CD8-positive, alpha-beta memory T cell (primary cell): ENCODE measurements around the gene KDM8. TPM values are rescaled to one million over a fixed set of nuclear protein-coding genes. Genes with fewer than 3 reads are reported as not detected.

Experiments
- CTCF ChIA-PET: fragments of 350-600 bp; sonication (Branson Sonifier 250); formaldehyde crosslinking; loops from one replicate; lab custom pipeline; 2021; ENCODE audit warnings: antibody characterized with exemption; lab: Charles Lee
- POLR2A ChIA-PET: fragments of 350-600 bp; sonication (Branson Sonifier 250); formaldehyde crosslinking; loops from one replicate; lab custom pipeline; 2021; ENCODE audit warnings: antibody characterized with exemption; lab: Charles Lee
- DNase-seq, 5 donors: peaks; one replicate each; pipeline versions ENCODE4 v3.0.0 to v3.0.0-alpha.2; 2020 to 2022; ENCODE audit warnings: mixed read lengths in 1 of 5
- H3K27ac ChIP-seq: one replicate; pipeline ENCODE4 v1.7.0; 2013; ENCODE audit warnings: low read depth, mild to moderate bottlenecking, low read length, moderate library complexity
- H3K27me3 ChIP-seq: 2 replicates; pipeline ENCODE4 v1.7.0; 2013; ENCODE audit warnings: low read length, mild to moderate bottlenecking; ENCODE audit not compliant: insufficient read depth, poor library complexity, severe bottlenecking
- H3K36me3 ChIP-seq: 2 replicates; pipeline ENCODE4 v1.7.0; 2013; ENCODE audit warnings: mild to moderate bottlenecking, low read length, moderate library complexity; ENCODE audit not compliant: insufficient read depth
- H3K4me1 ChIP-seq: 2 replicates; pipeline ENCODE4 v1.7.0; 2013; ENCODE audit warnings: mild to moderate bottlenecking, low read length, moderate library complexity; ENCODE audit not compliant: insufficient read depth
- H3K4me3 ChIP-seq: 2 replicates; pipeline ENCODE4 v1.7.0; 2013; ENCODE audit warnings: mild to moderate bottlenecking, low read length
- H3K9me3 ChIP-seq: 2 replicates; pipeline ENCODE4 v1.7.0; 2013; ENCODE audit warnings: mild to moderate bottlenecking, low read length
- H3K27ac Mint-ChIP-seq, 8 donors: one replicate each; pipeline ENCODE4 v1.8.0; 2020 to 2021; ENCODE audit warnings: mixed read lengths in 8 of 8, mild to moderate bottlenecking in 6 of 8, inconsistent platforms in 3 of 8, moderate library complexity in 3 of 8
- H3K27me3 Mint-ChIP-seq, 2 donors: one replicate each; pipeline ENCODE4 v1.8.0; 2020 to 2021; ENCODE audit warnings: mixed read lengths in 2 of 2, mild to moderate bottlenecking in 1 of 2, moderate library complexity in 1 of 2
- H3K36me3 Mint-ChIP-seq, 3 donors: one replicate each; pipeline ENCODE4 v1.8.0; 2020 to 2021; ENCODE audit warnings: mixed read lengths in 3 of 3, inconsistent platforms in 1 of 3, mild to moderate bottlenecking in 1 of 3
- H3K4me1 Mint-ChIP-seq, 3 donors: one replicate each; pipeline ENCODE4 v1.8.0; 2020 to 2021; ENCODE audit warnings: mixed read lengths in 3 of 3, inconsistent platforms in 1 of 3, mild to moderate bottlenecking in 1 of 3
- H3K4me3 Mint-ChIP-seq, 7 donors: one replicate each; pipeline ENCODE4 v1.8.0; 2020 to 2021; ENCODE audit warnings: mixed read lengths in 7 of 7, mild to moderate bottlenecking in 6 of 7, moderate library complexity in 4 of 7, inconsistent platforms in 2 of 7
- H3K9me3 Mint-ChIP-seq, 5 donors: one replicate each; pipeline ENCODE4 v1.8.0; 2020 to 2022; ENCODE audit warnings: mixed read lengths in 5 of 5, mild to moderate bottlenecking in 3 of 5, moderate library complexity in 2 of 5, inconsistent platforms in 1 of 5
- polyA plus RNA-seq: library from polyadenylated mRNA; unstranded; fragments of 300-500 nt; fragmentation: Illumina TruSeq; gene quantifications from one replicate; pipeline ENCODE4 v1.2.3, GENCODE V29; 2021
- total RNA-seq, 2 experiments: library from RNA; stranded (reverse); gene quantifications; one replicate each; pipeline ENCODE4 v1.2.3, GENCODE V29; 2021

KDM8 gene
- total RNA-seq: 10 to 100 TPM in 1 of 2 experiments, 1 to 10 TPM in 1; 9.1 to 10.8 TPM
- polyA plus RNA-seq: 5.6 TPM

GRCh38 chr16:27203507-27204311 is at the start of gene KDM8:
Gene KDM8, plus strand, starts transcription at chr16:27203526. Its CDS starts 6,598 bp downstream, at chr16:27210124.
- Histone ChIP-seq H3K36me3 (no peaks in the 10 kb centered on the region), H3K27ac (peak within 1 kb of the TSS; percentile 86), H3K9me3 (no peaks in the 10 kb centered on the region), H3K4me1 (peaks cover 50% of the 10 kb centered on the region), H3K4me3 (peak within 1 kb of the TSS; percentile 87), H3K27me3 (no peaks in the 10 kb centered on the region)
- peaks cover 0 to 18% (median 0%) of the 10 kb centered on the region in 3 donors for H3K36me3 Mint-ChIP-seq
- POLR2A ChIA-PET: interaction anchor here (0.6 to 2.2 kb wide), 12 partner anchors 22 to 1944 kb away, joined by 3 to 18 read pairs (median 5); partner anchors contain the start of gene IL21R
- H3K27me3 Mint-ChIP-seq: no peaks in the 10 kb centered on the region
- CTCF ChIA-PET: interaction anchor here (0.9 to 2.9 kb wide), 14 partner anchors 8 to 255 kb away, joined by 3 to 15 read pairs (median 4); no protein-coding TSS in a partner anchor
- DNase-seq: peak; percentile 99 to 100 (median 100)
- peaks cover 51 to 62% (median 62%) of the 10 kb centered on the region in 3 donors for H3K4me1 Mint-ChIP-seq
- H3K4me3 Mint-ChIP-seq: peak within 1 kb of the TSS; percentile 90 to 99 (median 95)
- no peaks in the 10 kb centered on the region for H3K9me3 Mint-ChIP-seq
- H3K27ac Mint-ChIP-seq: peak within 1 kb of the TSS; percentile 93 to 100 (median 99)

GRCh38 chr16:27154705-27155521 is 48.4 kb upstream of the KDM8 start:
- DNase-seq: peak; percentile 36 to 71 (median 50)
- ChIA-PET POLR2A (no interaction called here), CTCF (interaction anchor here (0.8 to 8.9 kb wide), 12 partner anchors 11 to 308 kb away, joined by 3 to 85 read pairs (median 4); no protein-coding TSS in a partner anchor)
- Histone ChIP-seq H3K4me1 (peaks cover 10% of the 10 kb centered on the region), H3K9me3 (no peaks in the 10 kb centered on the region), H3K27me3 (no peaks in the 10 kb centered on the region), H3K4me3 (no peak overlapping the region), H3K27ac (no peak overlapping the region), H3K36me3 (no peaks in the 10 kb centered on the region)
- Mint-ChIP-seq H3K36me3 (peaks cover 0 to 6% (median 2%) of the 10 kb centered on the region in 3 donors), H3K4me1 (peaks cover 4 to 7% (median 5%) of the 10 kb centered on the region in 3 donors), H3K4me3 (no peak overlapping the region), H3K27ac (peak overlapping the region in 3 of 8 donors; percentile 2 to 60 (median 27)), H3K27me3 (no peaks in the 10 kb centered on the region), H3K9me3 (no peaks in the 10 kb centered on the region)

- H3K4me3 ChIP-seq: no peak overlapping the region
- peaks cover 4 to 7% (median 5%) of the 10 kb centered on the region in 3 donors for H3K4me1 Mint-ChIP-seq
- no peaks in the 10 kb centered on the region for H3K36me3 ChIP-seq
- no peak overlapping the region for H3K27ac ChIP-seq
- peaks cover 10% of the 10 kb centered on the region for H3K4me1 ChIP-seq
- H3K27ac Mint-ChIP-seq: peak overlapping the region in 1 of 8 donors; percentile 19
- H3K4me3 Mint-ChIP-seq: no peak overlapping the region
- H3K36me3 Mint-ChIP-seq: peaks cover 0 to 6% (median 2%) of the 10 kb centered on the region in 3 donors
- no peak for DNase-seq
- no peaks in the 10 kb centered on the region for H3K27me3 Mint-ChIP-seq
- H3K27me3 ChIP-seq: no peaks in the 10 kb centered on the region
- POLR2A ChIA-PET: no interaction called here
- H3K9me3 ChIP-seq: no peaks in the 10 kb centered on the region
- CTCF ChIA-PET: interaction anchor here (2.5 to 8.9 kb wide), 4 partner anchors 15 to 306 kb away, joined by 8 to 85 read pairs (median 16); no protein-coding TSS in a partner anchor
- no peaks in the 10 kb centered on the region for H3K9me3 Mint-ChIP-seq
Observed at GRCh38 chr16:27156579-27156978, 46.7 kb upstream of the KDM8 start.

GRCh38 chr16:27161398-27161797 is 41.9 kb upstream of the KDM8 start:
- no peak for DNase-seq
- no peaks in the 10 kb centered on the region for H3K36me3 ChIP-seq
- ChIA-PET CTCF (interaction anchor here (1.1 to 2.8 kb wide), 2 partner anchors 10 to 18 kb away, joined by 3 to 5 read pairs; no protein-coding TSS in a partner anchor), POLR2A (no interaction called here)
- H3K36me3 Mint-ChIP-seq: peaks cover 0 to 17% (median 2%) of the 10 kb centered on the region in 3 donors
- H3K27ac ChIP-seq: no peak overlapping the region
- peaks cover 6% of the 10 kb centered on the region for H3K9me3 ChIP-seq
- no peak overlapping the region for H3K4me3 ChIP-seq
- no peaks in the 10 kb centered on the region for H3K27me3 ChIP-seq
- peaks cover 0 to 1% of the 10 kb centered on the region in 2 donors for H3K27me3 Mint-ChIP-seq
- no peaks in the 10 kb centered on the region for H3K4me1 Mint-ChIP-seq
- H3K4me3 Mint-ChIP-seq: no peak overlapping the region
- no peaks in the 10 kb centered on the region for H3K4me1 ChIP-seq
- H3K27ac Mint-ChIP-seq: no peak overlapping the region
- H3K9me3 Mint-ChIP-seq: peaks cover 0 to 9% (median 7%) of the 10 kb centered on the region in 5 donors

- Mint-ChIP-seq H3K4me1 (peaks cover 14 to 20% (median 18%) of the 10 kb centered on the region in 3 donors), H3K27me3 (peaks cover 0 to 1% of the 10 kb centered on the region in 2 donors), H3K4me3 (no peak overlapping the region), H3K36me3 (peaks cover 0 to 11% (median 0%) of the 10 kb centered on the region in 3 donors), H3K27ac (no peak overlapping the region), H3K9me3 (peaks cover 0 to 9% (median 7%) of the 10 kb centered on the region in 5 donors)
- Histone ChIP-seq H3K27me3 (no peaks in the 10 kb centered on the region), H3K9me3 (peaks cover 6% of the 10 kb centered on the region), H3K4me3 (no peak overlapping the region), H3K27ac (no peak overlapping the region), H3K4me1 (peaks cover 14% of the 10 kb centered on the region), H3K36me3 (no peaks in the 10 kb centered on the region)
- CTCF ChIA-PET: interaction anchor here (1.7 to 3.5 kb wide), 2 partner anchors 10 to 204 kb away, joined by 5 to 23 read pairs; no protein-coding TSS in a partner anchor
- POLR2A ChIA-PET: interaction anchor here (0.8 kb wide), 1 partner anchor 9 kb away, joined by 3 read pairs; no protein-coding TSS in a partner anchor
- DNase-seq: no peak
Observed at GRCh38 chr16:27164352-27164751, 39.0 kb upstream of the KDM8 start.

GRCh38 chr16:27165576-27165975 is 37.8 kb upstream of the KDM8 start:
- no peaks in the 10 kb centered on the region for H3K27me3 ChIP-seq
- peaks cover 26 to 32% (median 31%) of the 10 kb centered on the region in 3 donors for H3K4me1 Mint-ChIP-seq
- H3K9me3 ChIP-seq: peaks cover 6% of the 10 kb centered on the region
- no peak overlapping the region for H3K4me3 ChIP-seq
- H3K9me3 Mint-ChIP-seq: peaks cover 0 to 9% (median 7%) of the 10 kb centered on the region in 5 donors
- POLR2A ChIA-PET: interaction anchor here (0.6 kb wide), 1 partner anchor 55 kb away, joined by 4 read pairs; no protein-coding TSS in a partner anchor
- no peak overlapping the region for H3K27ac ChIP-seq
- H3K4me1 ChIP-seq: peaks cover 27% of the 10 kb centered on the region
- peaks cover 0 to 11% (median 0%) of the 10 kb centered on the region in 3 donors for H3K36me3 Mint-ChIP-seq
- no peak overlapping the region for H3K4me3 Mint-ChIP-seq
- H3K27ac Mint-ChIP-seq: peak overlapping the region in 3 of 8 donors; percentile 58 to 86 (median 67)
- CTCF ChIA-PET: interaction anchor here (1.0 to 3.5 kb wide), 4 partner anchors 11 to 202 kb away, joined by 3 to 23 read pairs (median 6); partner anchors contain the start of gene KDM8
- H3K27me3 Mint-ChIP-seq: peaks cover 0 to 1% of the 10 kb centered on the region in 2 donors
- H3K36me3 ChIP-seq: no peaks in the 10 kb centered on the region
- no peak for DNase-seq

GRCh38 chr16:27168790-27169189 is 34.5 kb upstream of the KDM8 start:
- peak overlapping the region in 2 of 7 donors; percentile 5 to 48 for H3K4me3 Mint-ChIP-seq
- Histone ChIP-seq H3K36me3 (no peaks in the 10 kb centered on the region), H3K4me1 (peaks cover 58% of the 10 kb centered on the region), H3K27me3 (no peaks in the 10 kb centered on the region), H3K27ac (no peak overlapping the region), H3K9me3 (peaks cover under 1% of the 10 kb centered on the region), H3K4me3 (no peak overlapping the region)
- POLR2A ChIA-PET: interaction anchor here (1.3 kb wide), 2 partner anchors 31 to 62 kb away, joined by 3 to 4 read pairs; no protein-coding TSS in a partner anchor
- H3K36me3 Mint-ChIP-seq: no peaks in the 10 kb centered on the region
- peaks cover 48 to 63% (median 61%) of the 10 kb centered on the region in 3 donors for H3K4me1 Mint-ChIP-seq
- no peak for DNase-seq
- peak overlapping the region in 7 of 8 donors; percentile 43 to 99 (median 86) for H3K27ac Mint-ChIP-seq
- H3K9me3 Mint-ChIP-seq: peaks cover 0 to 6% (median 1%) of the 10 kb centered on the region in 5 donors
- CTCF ChIA-PET: interaction anchor here (1.0 to 7.1 kb wide), 10 partner anchors 12 to 282 kb away, joined by 3 to 85 read pairs (median 4); partner anchors contain the start of gene KDM8
- H3K27me3 Mint-ChIP-seq: no peaks in the 10 kb centered on the region
